GM12873 (cell line): ENCODE data around the gene FAM117A.

Experiments
- CTCF ChIP-seq: IDR thresholded peaks from 2 replicates; pipeline ENCODE4 v1.5.1; 2012; ENCODE audit warnings: low read depth, mild to moderate bottlenecking, moderate library complexity, low read length, control low read depth; ENCODE audit not compliant: insufficient read depth; ENCODE audit errors: missing control alignments

FAM117A gene

GRCh38 chr17:49788478-49789242 is 24.7 kb upstream of the FAM117A start, which contains the start of gene KAT7:
Gene KAT7, plus strand, starts transcription at chr17:49788681. Its CDS starts 154 bp downstream, at chr17:49788835.
- no peak for TF ChIP-seq CTCF

- TF ChIP-seq CTCF, result no peak
Measured at GRCh38 chr17:49787884-49788477, 24.1 kb upstream of the FAM117A start.

GRCh38 chr17:49784636-49785035 is 20.7 kb upstream of the FAM117A start:
- TF ChIP-seq CTCF, result no peak

- no peak for TF ChIP-seq CTCF
Measured at GRCh38 chr17:49783791-49784190, 19.9 kb upstream of the FAM117A start.

- no peak for TF ChIP-seq CTCF
Measured at GRCh38 chr17:49783071-49783715, 19.3 kb upstream of the FAM117A start.

GRCh38 chr17:49779739-49780231 is 15.9 kb upstream of the FAM117A start:
- peak; percentile 68 for TF ChIP-seq CTCF

GRCh38 chr17:49779156-49779738 is 15.3 kb upstream of the FAM117A start:
- no peak for TF ChIP-seq CTCF
